Heart right ventricle (tissue), 16 donors: Measurements from ENCODE around the gene SCCPDH. TPM values are rescaled to one million over a fixed set of nuclear protein-coding genes. Genes with fewer than 3 reads are reported as not detected.
"Not testable (repeated sequence)": the region's sequence is repeated elsewhere in the genome, so short reads cannot be mapped to it uniquely, and the experiment has no call there.

Experiments used
- ATAC-seq, 8 donors: fragments of 200-7000 bp; cut with Tn5 transposase; one replicate each; pipeline ENCODE4 v1.9.1; 2020; ENCODE audit warnings: mild to moderate bottlenecking in 8 of 8, moderate library complexity in 8 of 8, moderate number of reproducible peaks in 1 of 8
- DNase-seq, 2 donors: peaks; one replicate each; pipeline ENCODE4 v3.0.0-alpha.2; 2020
- H3K27ac ChIP-seq, 10 donors: fragments of 200-600 bp; sonication (generic) in 2 of 10; one replicate each; pipeline versions ENCODE4 v1.5.0 to v1.8.0; 2020 to 2022; ENCODE audit warnings: mild to moderate bottlenecking in 3 of 10
- H3K27me3 ChIP-seq, 7 donors: fragments of 200-600 bp; one replicate each; pipeline ENCODE4 v1.8.0; 2021 to 2022; ENCODE audit warnings: mild to moderate bottlenecking in 2 of 7
- H3K36me3 ChIP-seq, 9 donors: fragments of 200-600 bp; sonication (generic) in 1 of 9; one replicate each; pipeline versions ENCODE4 v1.5.0 to v1.8.0; 2020 to 2022; ENCODE audit warnings: mild to moderate bottlenecking in 2 of 9
- H3K4me1 ChIP-seq, 9 donors: fragments of 200-600 bp; sonication (generic) in 1 of 9; one replicate each; pipeline versions ENCODE4 v1.5.0 to v1.8.0; 2020 to 2022; ENCODE audit warnings: mild to moderate bottlenecking in 4 of 9
- H3K4me3 ChIP-seq, 10 donors: fragments of 200-600 bp; sonication (generic) in 2 of 10; one replicate each; pipeline versions ENCODE4 v1.5.0 to v1.8.0; 2020 to 2022; ENCODE audit warnings: mild to moderate bottlenecking in 7 of 10, moderate library complexity in 2 of 10
- H3K9me3 ChIP-seq, 11 donors: fragments of 200-600 bp in 10 of 11; sonication (generic) in 2 of 11; one replicate each; pipeline versions ENCODE4 v1.5.0 to v1.8.0; 2013 to 2022; ENCODE audit warnings: mild to moderate bottlenecking in 2 of 11, control low read depth in 1 of 11, moderate library complexity in 1 of 11
- WGBS, 2 donors: extraction: QIAGEN DNeasy Blood & Tissue Kit; methylation state at CpG; one replicate each; pipeline ENCODE4 v1.1.7; 2013; ENCODE audit warnings: inconsistent platforms in 1 of 2; 5-methylcytosine and 5-hydroxymethylcytosine counted together
- intact Hi-C, 10 donors: fragments of 100-400 bp; cut with DNase I; formaldehyde crosslinking; loops; one replicate each; pipeline versions ENCODE4 v1.11.1 to v1.14.2; 2022
- polyA plus RNA-seq, 2 donors: library from polyadenylated mRNA; stranded (reverse); fragments of 200-250 nt; gene quantifications; one replicate each; pipeline ENCODE4 v1.2.3, GENCODE V29; 2013
- total RNA-seq, 10 donors: library from RNA; stranded (reverse); fragmentation: NEBNext Ultra II Directional in 3 of 10; extraction: Animal tissue kit (Norgen Biotek cat#: 25700) in 3 of 10; gene quantifications; one replicate each; pipeline versions ENCODE4 v1.2.1 to v1.2.4, GENCODE V29; 2021 to 2023
- TF ChIP-seq, protein P1 (sequence below), 9 donors: fragments of 200-600 bp; sonication (generic) in 2 of 9; IDR thresholded peaks; one replicate each; pipeline versions ENCODE4 v1.5.0 to v1.8.0; 2021 to 2022; ENCODE audit warnings: antibody characterized with exemption in 9 of 9, mild to moderate bottlenecking in 5 of 9, moderate library complexity in 1 of 9
- donor health status: Arrhythmogenic right ventricular cardiomyopathy.
- donor health status: ischemic (EF 13 %, LVEDD 7.1; RV severe dilation, severe dysfunction).
- donor health status: healthy with polysubstance abuse.
- donor health status: DM: no; HTN: yes; CAD: no.
- donor health status: DM: no; HTN: no; CAD: no.
- donor health status: ischemic (EF 25% LVEDD 6.9; RV normal size, moderate dysfunction).
- donor health status: ischemic (EF 25% LVEDD 5.7; RV mildly dilated, moderate dysfunction).
- donor health status: healthy.
- donor health status: DM: yes; HTN: yes; CAD: no.
- donor health status: Ischemic cardiomyopathy.
- donor health status: ischemic (EF 35%, LVEDD 5.7; RV mildly dilated, moderate dysfunction).
- donor health status: nonischemic (EF 11% LVEDD 7.7; RV severe dilation, severe dysfunction).
- donor health status: DM: yes; HTN: yes; CAD: no.
- donor health status: PGD.
- donor health status: ischemic (EF 29% LVEDD 5.4; RV normal size, mild dysfunction).
- donor health status: nonischemic (EF 23%, LVEDD 6.1; RV moderate dilation, normal function).

The SCCPDH gene
- total and polyA plus RNA-seq, 12 donors, result 9.9 to 37.5 (median 30.8) TPM

DNA sequence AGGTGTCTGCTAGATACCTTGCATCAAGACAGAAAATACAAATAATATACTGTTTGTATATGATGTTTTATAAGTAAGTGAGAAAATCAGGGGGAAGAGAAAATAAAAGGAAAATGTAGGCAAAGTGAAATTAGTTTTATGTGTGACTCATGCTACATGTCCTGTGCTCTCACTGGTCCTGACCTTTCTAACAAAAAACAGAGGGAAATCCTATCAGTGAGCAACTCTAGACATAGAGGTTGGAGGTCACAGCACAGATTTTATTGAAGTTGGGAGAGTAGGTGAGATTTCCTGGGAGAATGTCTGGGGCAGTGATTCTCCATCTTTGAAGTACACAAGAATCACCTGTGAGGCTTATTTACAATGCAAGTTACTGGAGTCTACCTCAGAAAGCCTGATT lies 9.5 kb downstream of the SCCPDH start:
- TF ChIP-seq, protein P1, sequence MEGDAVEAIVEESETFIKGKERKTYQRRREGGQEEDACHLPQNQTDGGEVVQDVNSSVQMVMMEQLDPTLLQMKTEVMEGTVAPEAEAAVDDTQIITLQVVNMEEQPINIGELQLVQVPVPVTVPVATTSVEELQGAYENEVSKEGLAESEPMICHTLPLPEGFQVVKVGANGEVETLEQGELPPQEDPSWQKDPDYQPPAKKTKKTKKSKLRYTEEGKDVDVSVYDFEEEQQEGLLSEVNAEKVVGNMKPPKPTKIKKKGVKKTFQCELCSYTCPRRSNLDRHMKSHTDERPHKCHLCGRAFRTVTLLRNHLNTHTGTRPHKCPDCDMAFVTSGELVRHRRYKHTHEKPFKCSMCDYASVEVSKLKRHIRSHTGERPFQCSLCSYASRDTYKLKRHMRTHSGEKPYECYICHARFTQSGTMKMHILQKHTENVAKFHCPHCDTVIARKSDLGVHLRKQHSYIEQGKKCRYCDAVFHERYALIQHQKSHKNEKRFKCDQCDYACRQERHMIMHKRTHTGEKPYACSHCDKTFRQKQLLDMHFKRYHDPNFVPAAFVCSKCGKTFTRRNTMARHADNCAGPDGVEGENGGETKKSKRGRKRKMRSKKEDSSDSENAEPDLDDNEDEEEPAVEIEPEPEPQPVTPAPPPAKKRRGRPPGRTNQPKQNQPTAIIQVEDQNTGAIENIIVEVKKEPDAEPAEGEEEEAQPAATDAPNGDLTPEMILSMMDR (IDR thresholded peaks at IDR 0.05), result no peak
- H3K36me3 ChIP-seq, result peaks cover 0 to 100% (median 68%) of the 10 kb centered on the region in 9 donors
- peaks cover 0 to 9% (median 0%) of the 10 kb centered on the region in 9 donors for H3K4me1 ChIP-seq
- DNase-seq (no peak), ATAC-seq (no peak)
- H3K27ac ChIP-seq, result no peak overlapping the region
- intact Hi-C loops, result no loop called here
- H3K4me3 ChIP-seq, result no peak overlapping the region
- no peaks in the 10 kb centered on the region for H3K27me3 ChIP-seq
- peaks cover 0 to 9% (median 0%) of the 10 kb centered on the region in 11 donors for H3K9me3 ChIP-seq

DNA sequence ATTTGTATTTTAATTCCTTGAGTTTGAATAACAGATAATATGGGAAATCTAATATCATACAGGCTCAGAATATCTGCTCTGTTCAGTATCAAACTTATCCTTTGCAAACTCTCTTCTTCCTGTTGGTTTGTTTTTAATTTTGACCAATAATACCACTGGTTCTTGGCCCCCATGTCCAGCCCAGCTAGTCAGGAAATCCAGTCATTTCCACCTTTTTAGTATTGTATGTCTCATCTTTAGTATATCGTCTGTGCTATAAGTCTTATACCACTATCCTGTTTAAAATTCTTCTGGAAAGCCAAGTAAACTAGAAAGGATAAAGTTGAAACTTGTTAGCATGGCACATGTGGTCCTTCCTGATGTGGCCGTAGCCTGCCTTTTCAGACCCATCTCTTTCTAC lies 10.7 kb downstream of the SCCPDH start:
- no peaks in the 10 kb centered on the region for H3K9me3 ChIP-seq
- no peak overlapping the region for H3K4me3 ChIP-seq
- DNase-seq (no peak), ATAC-seq (no peak)
- H3K27ac ChIP-seq, result peak overlapping the region in 1 of 10 donors; percentile 43
- TF ChIP-seq, protein P1 (IDR thresholded peaks at IDR 0.05), result no peak
- intact Hi-C loops, result no loop called here
- WGBS, 2 donors, result 70 to 75% methylated on average over 2 of the region's 2 CpGs
- H3K36me3 ChIP-seq, result peaks cover 0 to 100% (median 66%) of the 10 kb centered on the region in 9 donors
- peaks cover 0 to 9% (median 0%) of the 10 kb centered on the region in 9 donors for H3K4me1 ChIP-seq
- H3K27me3 ChIP-seq, result no peaks in the 10 kb centered on the region

DNA sequence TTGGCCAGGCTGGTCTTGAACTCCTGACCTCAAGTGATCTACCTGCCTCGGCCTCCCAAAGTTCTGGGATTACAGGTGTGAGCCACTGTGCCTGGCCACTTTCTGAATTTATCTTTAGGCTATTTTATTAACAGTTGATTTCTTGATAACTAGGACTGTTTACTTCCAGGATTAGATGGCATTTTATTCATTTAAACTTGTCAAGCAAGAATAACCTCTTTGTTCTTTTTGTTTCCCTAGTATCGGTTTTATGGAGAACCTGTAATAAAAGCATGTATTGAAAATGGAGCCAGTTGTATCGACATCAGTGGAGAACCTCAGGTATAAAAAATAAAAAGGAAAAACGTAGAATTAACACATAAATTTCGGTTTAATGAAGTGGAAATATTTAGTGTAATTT lies 11.5 kb downstream of the SCCPDH start:
- Histone ChIP-seq H3K4me3 (no peak overlapping the region), H3K4me1 (peaks cover 0 to 9% (median 0%) of the 10 kb centered on the region in 9 donors), H3K9me3 (no peaks in the 10 kb centered on the region), H3K27me3 (no peaks in the 10 kb centered on the region), H3K27ac (no peak overlapping the region), H3K36me3 (peaks cover 0 to 100% (median 66%) of the 10 kb centered on the region in 9 donors)
- 96% methylated on average over 5 of the region's 5 CpGs for WGBS, 2 donors
- no peak for ATAC-seq
- intact Hi-C loops, result no loop called here
- DNase-seq, result no peak
- TF ChIP-seq, protein P1 (IDR thresholded peaks at IDR 0.05), result no peak

DNA sequence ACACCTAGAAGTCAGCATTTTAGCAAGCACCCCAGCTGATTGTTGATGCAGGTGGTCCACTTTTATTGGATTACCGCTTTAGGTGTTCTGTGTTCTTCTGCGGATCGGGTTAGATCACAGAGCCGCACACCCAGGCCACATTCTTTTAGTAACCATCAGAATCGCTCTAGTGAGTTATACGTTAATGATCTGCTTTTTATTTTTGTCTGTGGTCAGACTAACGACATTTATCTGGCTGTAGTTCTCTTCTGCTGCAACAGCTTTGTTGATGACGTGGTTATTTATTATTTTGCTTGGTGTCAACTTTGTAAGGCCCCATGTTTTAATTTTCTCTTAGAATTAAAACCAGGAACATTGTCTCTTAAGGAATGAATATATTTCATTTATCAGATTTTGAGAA lies 18.2 kb downstream of the SCCPDH start:
- Histone ChIP-seq H3K36me3 (peaks cover 0 to 90% (median 36%) of the 10 kb centered on the region in 9 donors), H3K4me3 (no peak overlapping the region), H3K27ac (no peak overlapping the region), H3K4me1 (no peaks in the 10 kb centered on the region), H3K27me3 (no peaks in the 10 kb centered on the region), H3K9me3 (peaks cover 0 to 8% (median 0%) of the 10 kb centered on the region in 11 donors)
- DNase-seq, result no peak
- TF ChIP-seq, protein P1 (IDR thresholded peaks at IDR 0.05), result no peak
- ATAC-seq, result no peak
- intact Hi-C loops, result no loop called here
- 86 to 91% methylated on average over 8 of the region's 8 CpGs for whole genome bisulfite sequencing, 2 donors

DNA sequence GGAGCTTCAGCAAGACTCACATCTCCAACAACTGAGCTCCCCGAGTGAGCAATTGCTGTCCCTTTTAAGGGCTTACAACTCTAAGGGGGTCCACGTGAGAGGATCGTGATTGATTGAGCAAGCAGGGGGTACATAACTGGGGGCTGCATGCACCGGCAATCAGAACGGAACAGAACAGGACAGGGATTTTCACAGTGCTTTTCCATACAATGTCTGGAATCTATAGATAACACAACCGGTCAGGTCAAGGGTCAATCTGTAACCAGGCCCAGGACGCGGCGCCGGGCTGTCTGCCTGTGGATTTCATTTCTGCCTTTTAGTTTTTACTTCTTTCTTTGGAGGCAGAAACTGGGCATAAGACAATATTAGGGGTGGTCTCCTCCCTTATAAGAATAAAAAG lies 21.9 kb downstream of the SCCPDH start:
- H3K27ac ChIP-seq, intact Hi-C loops, H3K27me3 ChIP-seq, H3K4me3 ChIP-seq, H3K9me3 ChIP-seq, DNase-seq, ATAC-seq, H3K4me1 ChIP-seq: not testable (repeated sequence)
- H3K36me3 ChIP-seq, result peaks cover 0 to 77% (median 22%) of the 10 kb centered on the region in 9 donors
- WGBS, 2 donors, result 97 to 98% methylated on average over 9 of the region's 10 CpGs
